ENCODE measurements around the gene PTPRE. TPM values are rescaled to one million over a fixed set of nuclear protein-coding genes. Genes with fewer than 3 reads are reported as not detected.

PTPRE gene
- polyA plus RNA-seq, 1 donor from 2014 or later, result 11.2 TPM

GRCh38 chr10:128007056-128007455 lies 100.2 kb downstream of the PTPRE start:
- Mint-ChIP-seq H3K27me3 (peaks cover 11% of the 10 kb centered on the region), H3K9me3 (no peaks in the 10 kb centered on the region), H3K4me3 (no peak overlapping the region), H3K27ac (no peak overlapping the region), H3K36me3 (no peaks in the 10 kb centered on the region), H3K4me1 (peaks cover 5 to 8% (median 7%) of the 10 kb centered on the region in 3 donors)

DNA sequence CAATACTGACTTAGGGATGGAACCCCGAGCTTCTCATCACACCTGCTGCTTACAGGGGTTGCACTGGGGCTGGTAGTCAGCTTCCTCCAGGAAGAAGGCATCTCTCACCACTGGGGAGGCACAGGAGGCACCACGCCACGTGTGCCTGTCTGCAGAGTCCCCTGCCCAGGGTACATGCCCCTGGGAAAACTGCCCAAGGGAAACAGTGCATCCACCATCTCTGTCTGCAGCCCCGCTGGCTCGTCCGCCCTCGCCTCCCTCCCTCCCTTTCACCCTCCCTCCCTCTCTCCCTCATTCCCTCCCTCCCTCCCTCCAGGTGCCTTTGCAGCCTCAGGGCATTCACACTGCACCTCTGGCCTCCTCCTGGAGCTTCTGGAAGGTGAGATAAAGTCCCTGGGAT lies 101.1 kb downstream of the PTPRE start:
- H3K4me3 Mint-ChIP-seq, result no peak overlapping the region
- H3K27ac Mint-ChIP-seq, result no peak overlapping the region
- peaks cover 7% of the 10 kb centered on the region for H3K27me3 Mint-ChIP-seq
- peaks cover 5 to 8% (median 7%) of the 10 kb centered on the region in 3 donors for H3K4me1 Mint-ChIP-seq
- peaks cover under 1% of the 10 kb centered on the region for H3K36me3 Mint-ChIP-seq
- no peaks in the 10 kb centered on the region for H3K9me3 Mint-ChIP-seq

DNA sequence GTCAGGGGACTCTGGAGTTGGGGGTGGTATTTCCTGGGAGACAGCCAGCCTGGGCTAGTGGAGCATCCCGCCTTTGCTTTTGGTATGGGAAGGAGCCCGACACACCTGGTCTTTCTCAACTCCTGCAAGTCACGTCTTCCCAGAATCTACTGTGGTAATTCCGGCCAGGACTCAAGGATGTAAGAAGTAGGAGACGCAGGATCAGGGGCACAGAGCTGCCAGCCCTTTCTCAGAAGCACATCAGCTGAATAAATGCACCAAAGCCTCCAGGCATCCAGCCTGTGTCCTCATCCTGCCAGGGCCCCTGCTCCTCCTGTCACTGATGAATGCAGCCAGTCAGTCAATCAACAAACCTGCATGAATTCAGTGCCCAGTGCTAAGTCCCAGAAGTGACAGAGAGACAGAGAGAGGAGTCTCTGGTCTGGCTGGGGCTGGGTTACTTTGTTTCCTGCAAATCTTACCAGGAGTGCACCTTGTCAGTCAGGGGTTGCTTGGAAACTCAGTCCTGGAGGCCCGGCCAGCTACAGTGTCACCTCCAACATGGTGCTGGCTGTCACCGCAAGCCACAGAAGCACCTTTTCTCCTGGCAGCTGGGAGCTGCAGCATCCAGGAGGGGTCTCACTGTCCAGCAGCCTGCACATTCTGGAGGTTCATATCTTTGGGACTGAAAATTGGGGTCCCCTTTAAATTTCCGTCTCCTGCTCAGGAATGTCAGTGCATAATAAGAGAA lies 101.8 kb downstream of the PTPRE start:
- H3K4me1 Mint-ChIP-seq, result peaks cover 5 to 8% (median 7%) of the 10 kb centered on the region in 3 donors
- H3K36me3 Mint-ChIP-seq, result peaks cover 2% of the 10 kb centered on the region
- H3K4me3 Mint-ChIP-seq, result no peak overlapping the region
- peaks cover 9% of the 10 kb centered on the region for H3K27me3 Mint-ChIP-seq
- H3K27ac Mint-ChIP-seq, result no peak overlapping the region
- H3K9me3 Mint-ChIP-seq, result no peaks in the 10 kb centered on the region

DNA sequence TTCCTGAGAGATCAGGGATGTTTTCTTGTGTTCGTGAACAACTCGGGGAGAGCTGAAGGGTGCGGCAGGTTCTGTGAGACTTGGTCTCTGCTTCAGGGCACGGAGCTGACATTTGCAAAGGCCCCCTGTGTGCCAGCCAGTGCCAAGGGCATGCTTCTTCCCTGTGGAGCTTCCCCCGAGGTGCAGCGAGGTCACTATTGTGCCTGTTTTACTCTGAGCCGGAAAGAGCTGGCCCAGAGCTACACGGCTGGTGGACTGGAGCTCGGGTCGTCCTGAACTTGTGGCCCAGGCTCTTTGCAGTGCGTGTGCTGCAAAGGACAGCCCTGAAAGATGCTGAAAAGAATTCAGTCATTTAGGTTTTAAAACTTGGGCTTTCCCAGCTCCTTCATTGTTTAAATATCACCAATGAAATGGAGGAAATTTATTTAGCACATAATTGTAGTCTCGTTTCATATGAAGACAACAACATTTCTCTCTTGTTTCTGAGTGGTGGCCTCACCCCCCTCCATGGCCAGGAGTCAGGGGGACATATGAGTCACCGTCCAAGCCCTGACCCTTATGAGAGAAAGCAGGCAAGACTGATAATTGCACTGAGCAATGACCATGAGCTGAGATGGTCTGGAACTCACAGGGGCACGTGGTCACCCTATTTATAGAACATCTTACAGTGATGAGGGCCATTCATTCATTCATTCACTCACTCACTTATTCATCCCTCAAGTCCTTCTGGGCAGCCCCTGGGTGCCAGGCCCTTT lies 102.6 kb downstream of the PTPRE start:
- Mint-ChIP-seq H3K4me3 (no peak overlapping the region), H3K27ac (no peak overlapping the region), H3K4me1 (peaks cover 5 to 8% (median 7%) of the 10 kb centered on the region in 3 donors), H3K36me3 (peaks cover 2% of the 10 kb centered on the region), H3K27me3 (peaks cover 8% of the 10 kb centered on the region), H3K9me3 (no peaks in the 10 kb centered on the region)

GRCh38 chr10:128011059-128011979 lies 104.4 kb downstream of the PTPRE start:
- Mint-ChIP-seq H3K4me1 (peaks cover 5 to 8% (median 7%) of the 10 kb centered on the region in 3 donors), H3K36me3 (peaks cover 2% of the 10 kb centered on the region), H3K9me3 (no peaks in the 10 kb centered on the region), H3K4me3 (peak overlapping the region in 2 of 4 donors; percentile 33 to 73), H3K27ac (peak overlapping the region in 1 of 3 donors; percentile 91), H3K27me3 (peaks cover 8% of the 10 kb centered on the region)

DNA sequence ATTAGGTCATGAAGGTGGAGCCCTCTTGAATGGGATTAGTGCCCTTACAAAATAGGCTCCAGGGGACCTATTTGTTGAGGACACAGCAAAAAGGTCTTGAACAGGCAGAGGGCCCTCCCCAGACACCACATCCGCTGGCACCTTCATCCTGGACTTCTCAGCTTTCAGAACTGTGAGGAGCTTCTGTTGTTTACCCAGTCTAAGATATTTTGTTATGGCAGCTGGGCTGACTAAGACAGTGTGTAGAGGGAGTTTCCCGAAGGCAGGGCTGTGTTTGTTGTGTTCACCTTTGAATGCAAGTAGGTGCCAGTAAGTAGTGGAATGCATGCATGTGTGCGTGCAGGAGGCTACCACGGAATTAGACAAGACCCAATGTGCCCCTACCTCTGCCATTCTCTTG lies 106.7 kb downstream of the PTPRE start:
- peaks cover 2% of the 10 kb centered on the region for H3K36me3 Mint-ChIP-seq
- peaks cover 0 to 5% (median 0%) of the 10 kb centered on the region in 3 donors for H3K9me3 Mint-ChIP-seq
- peaks cover 5 to 8% (median 7%) of the 10 kb centered on the region in 3 donors for H3K4me1 Mint-ChIP-seq
- no peak overlapping the region for H3K4me3 Mint-ChIP-seq
- no peak overlapping the region for H3K27ac Mint-ChIP-seq
- H3K27me3 Mint-ChIP-seq, result peaks cover 22% of the 10 kb centered on the region

GRCh38 chr10:128014236-128014635 lies 107.3 kb downstream of the PTPRE start:
- Mint-ChIP-seq H3K36me3 (peaks cover 2% of the 10 kb centered on the region), H3K9me3 (peaks cover 0 to 5% (median 0%) of the 10 kb centered on the region in 3 donors), H3K27ac (no peak overlapping the region), H3K4me1 (peaks cover 5 to 9% (median 8%) of the 10 kb centered on the region in 3 donors), H3K27me3 (peaks cover 24% of the 10 kb centered on the region), H3K4me3 (no peak overlapping the region)

DNA sequence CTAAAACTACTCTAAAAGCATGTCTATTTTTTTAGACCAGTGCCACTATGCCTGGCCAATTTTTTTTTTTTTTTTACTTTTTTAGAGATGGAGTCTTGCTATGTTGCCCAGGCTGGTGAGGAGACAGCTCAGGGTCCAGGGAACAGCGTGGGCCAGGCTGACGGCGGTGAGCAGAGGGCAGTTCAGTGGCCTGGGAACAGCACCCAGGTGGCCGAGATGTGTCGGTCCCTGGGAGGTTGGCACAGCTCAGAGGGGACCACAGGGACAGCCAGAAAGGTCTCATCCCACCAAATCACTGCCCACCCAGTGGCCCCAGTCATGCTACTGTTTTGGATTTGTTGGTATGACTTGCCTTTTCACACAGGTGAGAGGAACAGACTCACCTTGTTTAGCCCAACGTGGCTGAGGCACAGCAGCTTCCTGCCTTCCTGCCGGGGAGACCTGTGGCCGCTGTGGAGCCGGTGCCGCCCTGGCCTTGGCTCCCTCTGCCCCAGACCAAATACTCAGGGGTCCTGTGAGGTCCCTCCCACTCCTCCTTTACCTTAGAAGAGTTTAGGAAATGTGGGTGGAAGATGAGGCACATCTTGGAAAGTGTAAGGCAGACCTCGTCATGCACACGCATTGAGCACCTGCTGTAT lies 109.6 kb downstream of the PTPRE start:
- Mint-ChIP-seq H3K27ac (peak overlapping the region in 1 of 3 donors; percentile 13), H3K4me3 (no peak overlapping the region), H3K9me3 (peaks cover 0 to 5% (median 0%) of the 10 kb centered on the region in 3 donors), H3K27me3 (peaks cover 22% of the 10 kb centered on the region), H3K4me1 (peaks cover 0 to 4% (median 2%) of the 10 kb centered on the region in 3 donors), H3K36me3 (peaks cover 2% of the 10 kb centered on the region)

DNA sequence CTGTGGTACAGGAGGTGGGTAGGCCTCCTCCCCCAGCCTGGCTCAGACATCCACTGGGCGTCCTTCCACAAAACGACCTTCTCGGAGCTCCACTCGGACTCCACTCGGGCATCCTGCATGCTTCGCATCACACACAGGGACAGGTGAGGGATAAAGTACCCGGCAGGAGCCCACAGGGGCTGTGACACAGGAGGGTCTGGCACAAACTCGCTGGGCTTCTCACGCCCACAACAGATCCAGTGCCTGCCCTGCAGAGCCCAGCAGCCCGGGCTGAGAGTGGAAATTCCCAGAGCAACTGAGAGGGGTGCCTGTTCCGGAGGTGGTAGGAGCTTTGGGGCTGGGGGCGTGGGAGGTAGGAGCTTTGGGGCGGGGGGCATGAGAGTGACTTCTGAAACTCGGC lies 110.9 kb downstream of the PTPRE start:
- peaks cover 0 to 5% (median 0%) of the 10 kb centered on the region in 3 donors for H3K9me3 Mint-ChIP-seq
- peaks cover 0 to 2% (median 0%) of the 10 kb centered on the region in 3 donors for H3K4me1 Mint-ChIP-seq
- peaks cover 22% of the 10 kb centered on the region for H3K27me3 Mint-ChIP-seq
- no peak overlapping the region for H3K4me3 Mint-ChIP-seq
- H3K36me3 Mint-ChIP-seq, result peaks cover 2% of the 10 kb centered on the region
- no peak overlapping the region for H3K27ac Mint-ChIP-seq

GRCh38 chr10:128018236-128018635 lies 111.3 kb downstream of the PTPRE start:
- Mint-ChIP-seq H3K4me1 (peaks cover 0 to 2% (median 0%) of the 10 kb centered on the region in 3 donors), H3K4me3 (no peak overlapping the region), H3K36me3 (no peaks in the 10 kb centered on the region), H3K27ac (no peak overlapping the region), H3K27me3 (peaks cover 19% of the 10 kb centered on the region), H3K9me3 (peaks cover 0 to 5% (median 0%) of the 10 kb centered on the region in 3 donors)

GRCh38 chr10:128018691-128019090 lies 111.8 kb downstream of the PTPRE start:
- peaks cover 19% of the 10 kb centered on the region for H3K27me3 Mint-ChIP-seq
- peaks cover 0 to 2% (median 0%) of the 10 kb centered on the region in 3 donors for H3K4me1 Mint-ChIP-seq
- no peak overlapping the region for H3K4me3 Mint-ChIP-seq
- no peak overlapping the region for H3K27ac Mint-ChIP-seq
- no peaks in the 10 kb centered on the region for H3K36me3 Mint-ChIP-seq
- peaks cover 0 to 5% (median 0%) of the 10 kb centered on the region in 3 donors for H3K9me3 Mint-ChIP-seq

- H3K27me3 Mint-ChIP-seq, result peaks cover 17% of the 10 kb centered on the region
- peaks cover 0 to 2% (median 0%) of the 10 kb centered on the region in 3 donors for H3K4me1 Mint-ChIP-seq
- H3K9me3 Mint-ChIP-seq, result peaks cover 0 to 3% (median 0%) of the 10 kb centered on the region in 3 donors
- H3K27ac Mint-ChIP-seq, result peak overlapping the region in 1 of 3 donors; percentile 9
- no peak overlapping the region for H3K4me3 Mint-ChIP-seq
- H3K36me3 Mint-ChIP-seq, result no peaks in the 10 kb centered on the region
These were observed 115.6 kb downstream of the PTPRE start for GRCh38 chr10:128022261-128023196.

DNA sequence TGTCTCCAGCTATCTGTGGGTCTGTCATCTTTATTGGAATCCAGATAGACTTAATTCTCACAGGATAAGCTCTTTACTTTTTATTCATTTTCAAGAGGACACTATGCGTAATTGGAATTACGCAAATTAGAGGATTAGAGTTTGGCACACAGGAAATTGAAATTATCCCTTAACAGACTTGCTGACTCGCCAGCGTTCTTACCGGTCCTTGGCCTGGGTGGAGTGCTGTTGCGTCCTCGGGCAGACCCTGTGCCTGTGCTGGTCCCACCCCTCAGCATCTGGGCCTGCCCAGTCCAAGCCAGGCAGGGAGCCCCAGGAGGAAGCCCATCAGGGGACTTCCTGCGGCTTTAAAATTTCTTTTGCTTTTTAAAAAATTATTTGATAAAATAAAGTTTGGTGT lies 117.5 kb downstream of the PTPRE start:
- Mint-ChIP-seq H3K9me3 (no peaks in the 10 kb centered on the region), H3K4me1 (no peaks in the 10 kb centered on the region), H3K27me3 (peaks cover 5% of the 10 kb centered on the region), H3K4me3 (no peak overlapping the region), H3K36me3 (no peaks in the 10 kb centered on the region), H3K27ac (no peak overlapping the region)
